ENCODE results near the gene HOXD10. TPM values are rescaled to one million over a fixed set of nuclear protein-coding genes. Genes with fewer than 3 reads are reported as not detected.

Gene HOXD10
- total RNA-seq, 1 donor from 2014 or later, result not detected

GRCh38 chr2:176132205-176133171 lies 15.9 kb downstream of the HOXD10 start:
- Mint-ChIP-seq H3K9me3 (ENCODE audit: low read depth) (peaks cover 4% of the 10 kb centered on the region), H3K27me3 (ENCODE audit: low read depth) (peaks cover 78% of the 10 kb centered on the region), H3K4me3 (ENCODE audit: unreplicated experiment) (no peak overlapping the region), H3K27ac (ENCODE audit: unreplicated experiment) (no peak overlapping the region), H3K4me1 (ENCODE audit: low read depth) (peaks cover 33% of the 10 kb centered on the region), H3K36me3 (ENCODE audit: low read depth) (peaks cover 7% of the 10 kb centered on the region)
- TF ChIP-seq CTCF (IDR thresholded peaks at IDR 0.05), result no peak
- no peak for DNase-seq (ENCODE audit: low spot score)

DNA sequence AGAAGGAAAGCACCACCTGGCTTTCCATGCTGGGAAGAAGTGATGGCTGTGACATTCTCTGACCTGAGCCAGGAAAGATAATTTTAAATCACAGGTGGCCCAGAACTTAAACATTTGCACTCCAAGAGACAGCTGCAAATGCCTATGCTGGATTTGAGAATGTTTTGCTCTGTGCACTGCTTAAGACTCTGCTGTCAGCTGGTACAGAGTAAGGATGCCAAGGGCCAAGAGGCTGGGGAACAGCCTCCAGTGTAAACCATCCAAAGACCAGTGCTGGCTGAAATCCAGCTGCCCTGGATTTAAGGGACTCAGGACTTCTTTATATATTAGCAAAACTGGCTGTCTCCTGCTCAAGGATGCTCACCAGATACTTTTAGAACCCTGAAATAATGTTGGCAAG lies 16.8 kb downstream of the HOXD10 start:
- no peak overlapping the region for H3K27ac Mint-ChIP-seq (ENCODE audit: unreplicated experiment)
- H3K27me3 Mint-ChIP-seq (ENCODE audit: low read depth), result peaks cover 78% of the 10 kb centered on the region
- H3K4me3 Mint-ChIP-seq (ENCODE audit: unreplicated experiment), result no peak overlapping the region
- no peak for TF ChIP-seq CTCF (IDR thresholded peaks at IDR 0.05)
- peaks cover 8% of the 10 kb centered on the region for H3K36me3 Mint-ChIP-seq (ENCODE audit: low read depth)
- peaks cover 28% of the 10 kb centered on the region for H3K4me1 Mint-ChIP-seq (ENCODE audit: low read depth)
- H3K9me3 Mint-ChIP-seq (ENCODE audit: low read depth), result peaks cover 6% of the 10 kb centered on the region
- DNase-seq (ENCODE audit: low spot score), result no peak

- Mint-ChIP-seq H3K27ac (ENCODE audit: unreplicated experiment) (no peak overlapping the region), H3K9me3 (ENCODE audit: low read depth) (peaks cover 9% of the 10 kb centered on the region), H3K4me1 (ENCODE audit: low read depth) (peaks cover 22% of the 10 kb centered on the region), H3K4me3 (ENCODE audit: unreplicated experiment) (no peak overlapping the region), H3K36me3 (ENCODE audit: low read depth) (peaks cover 11% of the 10 kb centered on the region), H3K27me3 (ENCODE audit: low read depth) (peaks cover 79% of the 10 kb centered on the region)
- TF ChIP-seq CTCF (IDR thresholded peaks at IDR 0.05), result no peak
- DNase-seq (ENCODE audit: low spot score), result no peak
Observed at GRCh38 chr2:176134035-176134434, 17.5 kb downstream of the HOXD10 start.

DNA sequence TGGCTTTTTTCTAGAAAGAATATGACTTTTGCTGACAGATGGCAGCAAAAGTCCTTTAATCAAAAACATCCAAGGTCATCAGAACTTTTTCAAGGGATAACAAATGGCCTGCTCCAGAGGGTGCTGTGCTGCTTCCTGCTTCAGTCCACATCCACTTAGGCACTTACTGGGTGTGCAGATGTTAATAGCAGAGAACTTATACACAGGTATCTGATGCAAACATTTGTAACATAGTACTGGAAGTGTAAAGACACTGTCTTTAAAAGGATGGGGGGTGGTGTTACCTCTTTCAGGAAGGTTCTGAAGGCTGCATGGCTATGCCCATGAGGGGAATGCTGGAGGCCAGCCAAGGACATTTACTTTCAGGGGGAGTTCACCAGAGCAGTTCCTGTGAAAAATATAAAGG lies 18.5 kb downstream of the HOXD10 start:
- no peak overlapping the region for H3K4me3 Mint-ChIP-seq (ENCODE audit: unreplicated experiment)

More for the DNA sequence above, 18.5 kb downstream of the HOXD10 start:
- peak; percentile 44 for TF ChIP-seq CTCF (IDR thresholded peaks at IDR 0.05)
- Mint-ChIP-seq H3K4me1 (ENCODE audit: low read depth) (peaks cover 20% of the 10 kb centered on the region), H3K36me3 (ENCODE audit: low read depth) (peaks cover 12% of the 10 kb centered on the region), H3K27me3 (ENCODE audit: low read depth) (peaks cover 84% of the 10 kb centered on the region), H3K27ac (ENCODE audit: unreplicated experiment) (no peak overlapping the region), H3K9me3 (ENCODE audit: low read depth) (peaks cover 13% of the 10 kb centered on the region)
- no peak for DNase-seq (ENCODE audit: low spot score)

All from chondrocyte (in vitro differentiated cells).